Activated B cell treated with CpG ODN at 0.5 μM for 24 hours (primary cell): ENCODE results near the gene TBC1D9B. TPM values are rescaled to one million over a fixed set of nuclear protein-coding genes. Genes with fewer than 3 reads are reported as not detected.

ENCODE experiments used
- ATAC-seq: fragments of 200-7000 bp; cut with Tn5 transposase; one replicate; pipeline ENCODE4 v1.10.0; 2021; ENCODE audit warnings: low read depth, mild to moderate bottlenecking, moderate library complexity
- CTCF ChIA-PET: fragments of 350-600 bp; sonication (Branson Sonifier 250); formaldehyde crosslinking; loops from one replicate; lab custom pipeline; 2021; ENCODE audit warnings: antibody characterized with exemption; lab: Charles Lee
- POLR2A ChIA-PET: fragments of 350-600 bp; sonication (Branson Sonifier 250); formaldehyde crosslinking; loops from one replicate; lab custom pipeline; 2021; ENCODE audit warnings: antibody characterized with exemption; lab: Charles Lee
- DNase-seq: peaks from one replicate; pipeline ENCODE4 v3.0.0; 2022
- H3K27ac Mint-ChIP-seq: one replicate; pipeline ENCODE4 v1.8.0; 2020; ENCODE audit warnings: mixed read lengths
- H3K27me3 Mint-ChIP-seq: one replicate; pipeline ENCODE4 v1.8.0; 2021; ENCODE audit warnings: mixed read lengths
- H3K36me3 Mint-ChIP-seq: one replicate; pipeline ENCODE4 v1.8.0; 2021; ENCODE audit warnings: low read depth, mixed read lengths
- H3K4me1 Mint-ChIP-seq: one replicate; pipeline ENCODE4 v1.8.0; 2021; ENCODE audit warnings: mixed read lengths
- H3K4me3 Mint-ChIP-seq: one replicate; pipeline ENCODE4 v1.8.0; 2020; ENCODE audit warnings: mild to moderate bottlenecking, mixed read lengths
- H3K9me3 Mint-ChIP-seq: one replicate; pipeline ENCODE4 v1.8.0; 2020; ENCODE audit warnings: mixed read lengths
- intact Hi-C: fragments of 100-400 bp; cut with micrococcal nuclease; formaldehyde crosslinking; loops from one replicate; pipeline ENCODE4 v1.15.1; 2024
- total RNA-seq: library from RNA; stranded (reverse); gene quantifications from 2 replicates; pipeline ENCODE4 v1.2.3, GENCODE V29; 2022
- TF ChIP-seq, protein P1 (sequence below): fragments of 200-600 bp; IDR thresholded peaks from one replicate; pipeline ENCODE4 v1.8.0; 2022; ENCODE audit warnings: antibody characterized with exemption, mild to moderate bottlenecking

Gene TBC1D9B
- total RNA-seq, 1 donor from 2014 or later = 117 TPM

DNA sequence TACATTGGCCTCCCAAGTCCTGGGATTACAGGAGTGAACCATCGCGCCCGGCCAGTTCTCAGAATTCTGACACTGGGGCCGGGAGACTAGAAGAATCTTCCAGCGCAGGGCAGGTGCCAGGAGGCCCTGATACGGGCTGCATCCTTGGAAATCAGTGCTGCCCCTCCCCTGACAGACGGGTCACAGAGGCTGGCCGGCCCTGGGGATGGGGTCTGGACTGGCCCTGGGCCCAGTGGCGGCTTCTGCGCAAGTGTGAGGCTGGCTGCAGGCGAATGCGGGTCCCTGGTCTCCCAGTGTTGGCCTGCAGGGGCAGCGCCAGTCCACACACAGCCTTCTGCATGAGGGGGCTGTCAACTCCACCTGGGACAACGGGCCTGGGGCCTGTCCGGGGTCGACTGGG is 831 bp upstream of the TBC1D9B start:
- peak overlapping the region; percentile 79 for H3K27ac Mint-ChIP-seq
- DNase-seq = no peak
- intact Hi-C loops = loop anchor here (1.0 to 10.0 kb wide), 6 partner anchors 67 to 214 kb away; partner anchors contain the start of genes CANX, RNF130 and SQSTM1

DNA sequence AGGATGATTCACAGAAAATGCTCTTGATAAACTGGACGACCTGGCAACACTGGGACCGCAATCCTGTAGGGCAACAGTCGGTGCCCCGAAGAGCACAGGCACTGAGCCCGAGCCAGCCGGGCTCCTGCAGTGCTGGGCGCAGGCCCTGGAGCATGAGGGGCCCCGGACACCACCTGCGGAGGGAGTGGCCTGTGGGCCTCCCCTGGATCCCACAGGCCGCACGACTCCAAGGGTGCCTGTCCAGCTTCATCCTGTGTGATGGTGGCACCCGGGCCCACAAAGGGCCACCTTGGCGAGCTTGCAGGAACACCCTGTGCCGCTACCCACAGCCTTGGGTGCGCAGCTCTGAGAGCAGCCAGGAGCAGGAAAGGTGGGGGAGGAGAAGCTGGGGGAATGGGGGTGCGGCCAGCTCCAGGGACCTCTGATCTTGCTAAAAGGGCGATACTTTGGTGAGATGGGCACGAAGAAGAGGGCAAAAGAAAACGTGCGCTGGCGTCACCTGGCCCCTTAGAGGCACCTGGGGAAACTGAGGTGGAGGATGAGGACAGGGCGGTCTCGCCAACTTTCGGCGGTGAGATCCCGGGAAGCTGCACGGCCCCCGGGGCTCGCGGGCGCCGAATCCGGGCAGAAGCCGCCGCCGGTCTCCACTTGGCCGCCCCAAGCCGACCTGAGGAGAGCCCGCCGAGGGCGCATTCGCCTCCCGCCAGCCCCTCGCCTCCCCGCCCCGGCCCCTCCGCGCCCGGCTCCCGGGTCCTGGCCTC is 722 bp downstream of the TBC1D9B start:
- intact Hi-C loops = loop anchor here (1.0 to 10.0 kb wide), 6 partner anchors 48 to 212 kb away; partner anchors contain the start of genes CANX, MAML1, MRNIP and SQSTM1
- CTCF ChIA-PET = interaction anchor here (0.5 to 2.4 kb wide), 4 partner anchors 68 to 144 kb away, joined by 3 to 10 read pairs (median 4); no protein-coding TSS in a partner anchor
- DNase-seq = no peak
- peak overlapping the region; percentile 83 for H3K27ac Mint-ChIP-seq
- H3K27me3 Mint-ChIP-seq = no peaks in the 10 kb centered on the region
- peak overlapping the region; percentile 86 for H3K4me3 Mint-ChIP-seq
- no peak for ATAC-seq
- TF ChIP-seq, protein P1, sequence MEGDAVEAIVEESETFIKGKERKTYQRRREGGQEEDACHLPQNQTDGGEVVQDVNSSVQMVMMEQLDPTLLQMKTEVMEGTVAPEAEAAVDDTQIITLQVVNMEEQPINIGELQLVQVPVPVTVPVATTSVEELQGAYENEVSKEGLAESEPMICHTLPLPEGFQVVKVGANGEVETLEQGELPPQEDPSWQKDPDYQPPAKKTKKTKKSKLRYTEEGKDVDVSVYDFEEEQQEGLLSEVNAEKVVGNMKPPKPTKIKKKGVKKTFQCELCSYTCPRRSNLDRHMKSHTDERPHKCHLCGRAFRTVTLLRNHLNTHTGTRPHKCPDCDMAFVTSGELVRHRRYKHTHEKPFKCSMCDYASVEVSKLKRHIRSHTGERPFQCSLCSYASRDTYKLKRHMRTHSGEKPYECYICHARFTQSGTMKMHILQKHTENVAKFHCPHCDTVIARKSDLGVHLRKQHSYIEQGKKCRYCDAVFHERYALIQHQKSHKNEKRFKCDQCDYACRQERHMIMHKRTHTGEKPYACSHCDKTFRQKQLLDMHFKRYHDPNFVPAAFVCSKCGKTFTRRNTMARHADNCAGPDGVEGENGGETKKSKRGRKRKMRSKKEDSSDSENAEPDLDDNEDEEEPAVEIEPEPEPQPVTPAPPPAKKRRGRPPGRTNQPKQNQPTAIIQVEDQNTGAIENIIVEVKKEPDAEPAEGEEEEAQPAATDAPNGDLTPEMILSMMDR = no peak
- H3K9me3 Mint-ChIP-seq = no peaks in the 10 kb centered on the region
- peaks cover 20% of the 10 kb centered on the region for H3K36me3 Mint-ChIP-seq
- POLR2A ChIA-PET = interaction anchor here (0.8 to 1.4 kb wide), 5 partner anchors 10 to 86 kb away, joined by 3 to 6 read pairs (median 3); partner anchors contain the start of genes MRNIP and SQSTM1
- peaks cover 29% of the 10 kb centered on the region for H3K4me1 Mint-ChIP-seq

More for the DNA sequence above, 831 bp upstream of the TBC1D9B start:
- Mint-ChIP-seq H3K36me3 (peaks cover 8% of the 10 kb centered on the region), H3K9me3 (no peaks in the 10 kb centered on the region), H3K4me3 (peak overlapping the region; percentile 87), H3K27me3 (no peaks in the 10 kb centered on the region), H3K4me1 (peaks cover 29% of the 10 kb centered on the region)
- POLR2A ChIA-PET = interaction anchor here (0.9 to 1.0 kb wide), 2 partner anchors 63 to 67 kb away, joined by 5 to 6 read pairs; no protein-coding TSS in a partner anchor
- TF ChIP-seq, protein P1 = no peak
- ATAC-seq = no peak
- CTCF ChIA-PET = interaction anchor here (0.7 to 2.0 kb wide), 7 partner anchors 10 to 146 kb away, joined by 3 to 11 read pairs (median 4); no protein-coding TSS in a partner anchor

DNA sequence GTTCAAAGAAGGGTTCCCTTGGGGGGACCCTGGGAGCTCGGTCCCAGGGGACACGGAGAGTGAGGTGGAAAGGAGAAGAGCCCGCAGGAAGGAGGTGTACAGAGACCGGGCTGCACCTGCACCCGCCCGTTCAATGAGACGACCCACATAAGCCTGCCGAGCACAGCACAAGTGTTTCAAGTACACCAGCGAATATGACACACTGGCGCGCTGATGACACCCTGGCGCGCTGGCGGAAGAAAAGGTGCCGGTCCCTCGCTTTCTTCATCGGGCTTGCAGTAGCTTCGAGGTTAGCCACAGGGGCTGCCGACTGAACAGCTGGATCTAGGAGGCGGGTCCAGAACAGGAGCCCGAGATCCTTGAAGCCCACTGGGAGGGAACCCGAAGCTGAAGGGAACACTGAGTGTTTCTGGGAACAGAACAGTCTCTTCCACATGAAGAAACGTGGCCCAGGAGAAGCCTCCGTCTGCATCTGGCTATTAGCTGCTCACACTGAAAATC is 1.4 kb downstream of the TBC1D9B start:
- intact Hi-C loops = loop anchor here (2.0 to 10.0 kb wide), 4 partner anchors 48 to 212 kb away; partner anchors contain the start of genes CANX, MRNIP and SQSTM1
- POLR2A ChIA-PET = interaction anchor here (0.8 to 1.4 kb wide), 5 partner anchors 11 to 86 kb away, joined by 3 to 6 read pairs (median 3); partner anchors contain the start of genes MRNIP and SQSTM1
- TF ChIP-seq, protein P1 = no peak
- ATAC-seq (no peak), DNase-seq (no peak)
- CTCF ChIA-PET = interaction anchor here (0.5 to 2.4 kb wide), 4 partner anchors 69 to 143 kb away, joined by 3 to 10 read pairs (median 4); no protein-coding TSS in a partner anchor
- Mint-ChIP-seq H3K4me3 (peak overlapping the region; percentile 86), H3K27ac (peak overlapping the region; percentile 83), H3K4me1 (peaks cover 29% of the 10 kb centered on the region), H3K36me3 (peaks cover 24% of the 10 kb centered on the region), H3K9me3 (no peaks in the 10 kb centered on the region), H3K27me3 (no peaks in the 10 kb centered on the region)

DNA sequence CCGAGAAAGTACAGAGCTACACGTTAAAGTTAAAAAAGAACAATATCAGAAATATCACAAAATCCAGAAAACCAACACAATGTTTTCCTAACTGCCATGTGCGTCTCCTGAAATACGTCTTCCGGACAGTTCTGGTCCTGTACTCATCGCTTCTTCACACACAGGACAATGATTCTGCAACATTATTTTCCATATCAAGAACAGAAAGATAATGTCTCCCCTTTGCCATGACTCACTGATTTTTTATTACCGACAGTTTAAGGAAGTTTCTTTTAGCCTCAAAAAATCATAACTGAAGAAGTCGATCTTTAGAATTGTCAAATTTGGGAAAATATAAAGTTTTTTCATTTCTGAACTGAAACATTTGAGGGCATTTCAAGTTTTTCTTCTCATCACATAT is 2.5 kb downstream of the TBC1D9B start:
- ATAC-seq = no peak
- H3K4me1 Mint-ChIP-seq = peaks cover 29% of the 10 kb centered on the region
- H3K27ac Mint-ChIP-seq = no peak overlapping the region
- peaks cover 34% of the 10 kb centered on the region for H3K36me3 Mint-ChIP-seq
- DNase-seq = no peak
- CTCF ChIA-PET = interaction anchor here (2.4 kb wide), 1 partner anchor 70 kb away, joined by 10 read pairs; no protein-coding TSS in a partner anchor
- POLR2A ChIA-PET = interaction anchor here (1.0 kb wide), 1 partner anchor 70 kb away, joined by 3 read pairs; no protein-coding TSS in a partner anchor
- intact Hi-C loops = loop anchor here (5.0 to 10.0 kb wide), 3 partner anchors 83 to 210 kb away; partner anchors contain the start of genes CANX and SQSTM1
- TF ChIP-seq, protein P1 = no peak
- no peaks in the 10 kb centered on the region for H3K27me3 Mint-ChIP-seq
- H3K9me3 Mint-ChIP-seq = no peaks in the 10 kb centered on the region
- H3K4me3 Mint-ChIP-seq = no peak overlapping the region
